Endothelial cell (in vitro differentiated cells): ENCODE results near the gene TAS1R2. TPM values are rescaled to one million over a fixed set of nuclear protein-coding genes. Genes with fewer than 3 reads are reported as not detected.

Experiments
- DNase-seq: peaks from one replicate; pipeline ENCODE4 v3.0.0; 2021; ENCODE audit warnings: low spot score
- H3K27ac Mint-ChIP-seq: one replicate; pipeline ENCODE4 v1.8.0; 2021; ENCODE audit warnings: mixed read lengths, inconsistent platforms; ENCODE audit not compliant: unreplicated experiment
- H3K27me3 Mint-ChIP-seq: one replicate; pipeline ENCODE4 v1.8.0; 2021; ENCODE audit warnings: mild to moderate bottlenecking, moderate library complexity, mixed read lengths, inconsistent platforms; ENCODE audit not compliant: unreplicated experiment
- H3K36me3 Mint-ChIP-seq: one replicate; pipeline ENCODE4 v1.8.0; 2021; ENCODE audit warnings: mild to moderate bottlenecking, low read depth, mixed read lengths, inconsistent platforms; ENCODE audit not compliant: unreplicated experiment
- H3K4me1 Mint-ChIP-seq: one replicate; pipeline ENCODE4 v1.8.0; 2021; ENCODE audit warnings: mild to moderate bottlenecking, mixed read lengths, inconsistent platforms; ENCODE audit not compliant: unreplicated experiment
- H3K4me3 Mint-ChIP-seq: one replicate; pipeline ENCODE4 v1.8.0; 2021; ENCODE audit warnings: mild to moderate bottlenecking, mixed read lengths, inconsistent platforms; ENCODE audit not compliant: unreplicated experiment
- H3K9me3 Mint-ChIP-seq: one replicate; pipeline ENCODE4 v1.8.0; 2021; ENCODE audit warnings: mixed read lengths, inconsistent platforms; ENCODE audit not compliant: unreplicated experiment
- CTCF ChIP-seq: fragments of 200-600 bp; sonication (generic); IDR thresholded peaks from one replicate; pipeline ENCODE4 v1.5.0; 2021; ENCODE audit warnings: antibody characterized with exemption; ENCODE audit not compliant: unreplicated experiment
- microRNA-seq: library from miRNA; unstranded; fragments of <30 nt; microRNA quantifications from one replicate; pipeline ENCODE4, GENCODE V29; 2020; ENCODE audit not compliant: unreplicated experiment
- total RNA-seq: library from RNA; stranded (reverse); fragmentation: NEBNext Ultra II Directional; extraction: Animal tissue kit (Norgen Biotek cat#: 25700); gene quantifications from one replicate; pipeline ENCODE4 v1.2.1, GENCODE V29; 2021; ENCODE audit not compliant: unreplicated experiment

Gene TAS1R2
- total RNA-seq, 1 donor from 2014 or later = not detected

- H3K36me3 Mint-ChIP-seq = no peaks in the 10 kb centered on the region
- H3K27me3 Mint-ChIP-seq = peaks cover 5% of the 10 kb centered on the region
- DNase-seq = no peak
- TF ChIP-seq CTCF = no peak
- no peak overlapping the region for H3K27ac Mint-ChIP-seq
- H3K4me1 Mint-ChIP-seq = peaks cover 3% of the 10 kb centered on the region
- H3K9me3 Mint-ChIP-seq = no peaks in the 10 kb centered on the region
- no peak overlapping the region for H3K4me3 Mint-ChIP-seq
Measured at GRCh38 chr1:18793164-18793563, 66.3 kb downstream of the TAS1R2 start.

- no peak overlapping the region for H3K4me3 Mint-ChIP-seq
- H3K4me1 Mint-ChIP-seq = peaks cover 3% of the 10 kb centered on the region
- no peaks in the 10 kb centered on the region for H3K36me3 Mint-ChIP-seq
- peaks cover 5% of the 10 kb centered on the region for H3K27me3 Mint-ChIP-seq
- no peak for TF ChIP-seq CTCF
- H3K9me3 Mint-ChIP-seq = no peaks in the 10 kb centered on the region
- no peak for DNase-seq
- no peak overlapping the region for H3K27ac Mint-ChIP-seq
Measured at GRCh38 chr1:18792747-18793146, 66.7 kb downstream of the TAS1R2 start.

Small RNA genes lying within 50 kb of the gene (microRNA-seq; reads per million reads assigned to microRNA genes)
- gene MIR1290 (not detected), gene MIR4695 (1.4 reads per million, percentile 21 among the genes with 10 or more reads in this experiment)

Other genes starting within 250 kb of the TAS1R2 start
- 1.4 TPM for gene PAX7, start 228.8 kb downstream of the TAS1R2 start, total RNA-seq
- 27.8 TPM for gene ALDH4A1, start 42.9 kb upstream of the TAS1R2 start, total RNA-seq
- gene IFFO2, start 97.0 kb upstream of the TAS1R2 start, total RNA-seq = 16.7 TPM